Cardiac fibroblast (primary cell): ENCODE data around the gene MYEOV.
A peak's percentile ranks its signal among the peaks of the same experiment; 100 is the strongest.

ENCODE experiments used
- DNase-seq, 2 donors: peaks; one replicate each; pipeline versions ENCODE4 v3.0.0 to v3.0.0-alpha.2; 2010; ENCODE audit warnings: low read depth in 2 of 2
- H3K4me3 ChIP-seq, 2 donors: replicated peaks in 1 of 2; 1 replicate in 1 of 2; 2 replicates in 1 of 2; pipeline ENCODE4 v1.5.1; 2011; ENCODE audit warnings: low read depth in 2 of 2, low read length in 2 of 2, mild to moderate bottlenecking in 2 of 2, moderate library complexity in 1 of 2
- TF ChIP-seq, protein P1 (sequence below): IDR thresholded peaks from one replicate; pipeline ENCODE4 v1.5.1; 2011; ENCODE audit warnings: low read depth, mild to moderate bottlenecking, low read length, inconsistent platforms

Gene MYEOV

DNA sequence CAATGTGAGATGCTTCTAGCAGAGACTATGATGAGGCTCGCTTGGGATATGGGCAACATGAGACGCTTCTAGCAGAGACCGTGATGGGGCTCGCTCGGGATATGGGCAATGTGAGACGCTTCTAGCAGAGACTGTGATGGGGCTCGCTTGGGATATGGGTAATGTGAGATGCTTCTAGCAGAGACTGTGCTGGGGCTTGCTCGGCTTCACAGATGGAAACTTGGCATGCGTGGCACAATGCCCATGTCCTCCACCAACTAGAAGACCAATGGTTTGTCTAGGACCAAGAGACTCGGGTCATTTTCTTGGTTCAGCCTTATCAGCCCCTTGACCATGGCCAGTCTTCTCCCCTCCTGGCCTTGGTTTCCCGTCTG, 7.1 kb downstream of the MYEOV start:
- H3K4me3 ChIP-seq = no peak overlapping the region
- DNase-seq = peak in 1 of 2 donors; percentile 34
- TF ChIP-seq, protein P1, sequence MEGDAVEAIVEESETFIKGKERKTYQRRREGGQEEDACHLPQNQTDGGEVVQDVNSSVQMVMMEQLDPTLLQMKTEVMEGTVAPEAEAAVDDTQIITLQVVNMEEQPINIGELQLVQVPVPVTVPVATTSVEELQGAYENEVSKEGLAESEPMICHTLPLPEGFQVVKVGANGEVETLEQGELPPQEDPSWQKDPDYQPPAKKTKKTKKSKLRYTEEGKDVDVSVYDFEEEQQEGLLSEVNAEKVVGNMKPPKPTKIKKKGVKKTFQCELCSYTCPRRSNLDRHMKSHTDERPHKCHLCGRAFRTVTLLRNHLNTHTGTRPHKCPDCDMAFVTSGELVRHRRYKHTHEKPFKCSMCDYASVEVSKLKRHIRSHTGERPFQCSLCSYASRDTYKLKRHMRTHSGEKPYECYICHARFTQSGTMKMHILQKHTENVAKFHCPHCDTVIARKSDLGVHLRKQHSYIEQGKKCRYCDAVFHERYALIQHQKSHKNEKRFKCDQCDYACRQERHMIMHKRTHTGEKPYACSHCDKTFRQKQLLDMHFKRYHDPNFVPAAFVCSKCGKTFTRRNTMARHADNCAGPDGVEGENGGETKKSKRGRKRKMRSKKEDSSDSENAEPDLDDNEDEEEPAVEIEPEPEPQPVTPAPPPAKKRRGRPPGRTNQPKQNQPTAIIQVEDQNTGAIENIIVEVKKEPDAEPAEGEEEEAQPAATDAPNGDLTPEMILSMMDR = no peak

DNA sequence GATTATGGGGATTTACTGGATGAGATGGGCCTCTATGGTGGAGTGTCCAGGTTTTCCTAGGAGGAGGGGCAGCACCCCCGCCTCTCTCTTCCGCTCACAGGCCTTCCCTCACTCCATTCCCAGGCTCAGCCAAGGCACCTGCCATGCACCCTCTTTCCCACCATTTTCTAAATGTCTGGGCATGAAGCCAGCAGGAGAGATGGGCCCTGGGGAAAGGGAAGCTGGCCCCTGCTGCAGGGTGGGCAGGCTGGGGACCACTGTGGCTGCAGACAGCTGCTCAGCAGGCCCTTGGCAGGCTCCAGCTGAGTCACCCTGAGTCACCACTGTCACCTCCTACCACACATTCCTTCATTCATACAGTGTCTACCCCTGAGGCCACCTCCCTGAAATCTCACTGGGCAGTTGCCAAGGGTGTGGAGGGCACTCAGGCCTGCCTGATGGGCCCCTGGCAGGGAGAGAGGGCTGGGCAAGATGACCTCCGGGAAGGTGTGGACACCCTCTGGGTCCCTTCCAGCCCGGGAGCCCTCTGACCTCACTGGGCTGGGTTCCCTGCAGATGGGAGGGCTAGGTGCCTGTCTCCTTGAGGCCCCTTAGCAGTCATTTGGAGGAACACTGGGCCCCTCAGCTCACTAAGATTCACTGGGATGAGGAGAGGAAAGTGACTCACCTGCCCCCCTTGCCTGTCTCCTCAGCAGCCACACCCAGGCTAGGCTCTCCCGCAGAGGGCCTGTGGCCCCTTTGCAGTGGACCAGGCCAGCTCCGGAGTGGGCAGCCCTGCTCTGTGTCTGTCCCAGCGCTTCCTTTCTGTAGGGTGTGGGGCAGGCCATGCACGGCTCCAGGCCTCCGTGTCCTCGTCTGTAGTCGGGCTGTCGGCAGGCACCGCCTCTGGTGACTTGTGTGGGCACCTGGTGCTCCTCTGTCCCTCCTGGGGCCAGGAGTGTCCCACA, 7.8 kb downstream of the MYEOV start:
- DNase-seq = peak in 1 of 2 donors; percentile 93
- H3K4me3 ChIP-seq = no peak overlapping the region
- TF ChIP-seq, protein P1 = no peak

DNA sequence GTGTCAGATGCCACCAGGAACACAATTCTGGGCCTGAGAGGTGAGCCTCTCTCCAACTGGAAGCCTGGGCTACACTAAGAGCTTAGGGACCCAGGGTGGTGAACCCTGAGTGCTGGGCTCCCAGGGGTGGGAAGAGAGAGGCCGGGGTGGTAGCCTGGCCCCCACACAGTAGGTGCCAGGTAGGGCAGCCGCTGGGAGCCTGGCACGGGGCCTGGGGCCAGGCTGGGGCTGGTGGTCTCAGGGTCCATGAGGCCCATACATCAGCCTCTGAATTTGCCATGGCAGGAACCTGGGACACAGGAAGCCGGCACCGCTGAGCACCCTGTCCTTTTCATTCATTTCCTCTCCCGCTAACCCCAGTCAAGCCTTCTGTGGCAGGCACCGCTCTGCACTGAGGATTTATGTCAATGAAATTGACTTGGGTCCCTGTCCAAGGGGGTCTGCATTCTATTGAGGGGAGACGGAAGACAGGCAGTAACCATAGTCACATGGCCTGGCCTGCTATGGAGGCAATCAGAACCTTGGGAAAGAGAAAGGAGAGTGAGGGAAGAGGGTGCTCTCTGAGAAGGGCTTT, 8.6 kb downstream of the MYEOV start:
- TF ChIP-seq, protein P1 = no peak

DNA sequence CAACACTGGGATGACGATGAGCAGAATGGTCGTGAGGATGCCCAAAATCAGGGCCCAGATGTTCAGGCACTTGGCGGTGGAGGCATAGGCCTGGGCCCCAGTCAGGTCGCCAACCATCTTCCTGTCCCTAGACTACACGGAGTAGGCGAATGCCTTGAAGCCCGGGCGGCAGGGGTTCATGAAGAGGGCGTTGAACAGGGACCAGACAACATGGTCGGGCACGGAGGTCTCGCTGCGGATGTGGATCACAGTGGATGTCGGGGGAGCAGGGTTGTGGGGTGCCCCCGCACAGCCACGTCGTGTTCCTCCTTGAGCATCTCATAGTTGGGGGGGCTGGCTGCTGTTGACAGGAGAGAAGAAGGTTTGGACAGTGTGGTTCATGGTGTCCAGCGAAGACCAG, 9.5 kb downstream of the MYEOV start:
- H3K4me3 ChIP-seq = no peak overlapping the region
- TF ChIP-seq, protein P1 = no peak
- DNase-seq = no peak

More for the DNA sequence above, 8.6 kb downstream of the MYEOV start:
- DNase-seq = no peak
- no peak overlapping the region for H3K4me3 ChIP-seq

DNA sequence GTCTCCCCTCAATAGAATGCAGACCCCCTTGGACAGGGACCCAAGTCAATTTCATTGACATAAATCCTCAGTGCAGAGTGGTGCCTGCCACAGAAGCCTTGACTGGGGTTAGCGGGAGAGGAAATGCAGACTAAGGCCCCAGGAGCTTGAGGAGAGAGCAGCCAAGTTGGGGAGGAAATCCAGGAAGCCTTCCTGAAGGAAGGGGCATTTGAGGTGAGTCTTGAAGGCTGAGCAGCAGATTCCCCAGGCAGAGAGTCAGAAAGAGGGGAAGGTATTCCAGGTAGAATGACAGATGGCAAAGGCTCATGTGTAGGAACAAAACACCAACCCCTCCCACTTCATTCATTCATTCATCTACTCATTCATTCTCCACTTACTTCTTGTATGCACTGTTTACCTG, 10.3 kb downstream of the MYEOV start:
- H3K4me3 ChIP-seq = no peak overlapping the region
- TF ChIP-seq, protein P1 = no peak
- DNase-seq = no peak

DNA sequence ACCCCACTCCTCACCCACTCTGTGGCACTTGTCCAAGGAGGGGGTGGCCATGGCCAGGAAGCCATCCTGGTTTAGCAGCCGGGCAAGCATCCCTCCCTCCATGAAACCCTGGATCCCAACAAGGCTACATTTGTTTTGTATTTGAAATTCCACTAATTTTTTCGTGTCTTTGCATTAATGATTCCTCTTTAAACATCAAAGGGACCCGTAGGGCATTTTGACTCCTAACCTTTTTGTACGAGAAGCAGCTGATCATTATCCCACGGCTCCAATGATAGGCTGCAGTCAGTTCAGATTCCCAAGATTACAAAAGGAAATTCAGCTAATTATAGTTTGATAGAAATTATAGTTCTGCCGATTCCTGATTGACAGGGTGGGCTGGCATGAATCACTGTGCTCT, 10.7 kb downstream of the MYEOV start:
- TF ChIP-seq, protein P1 = no peak
- no peak overlapping the region for H3K4me3 ChIP-seq
- DNase-seq = no peak
